ENCODE data around the gene PTCD2. TPM values are rescaled to one million over a fixed set of nuclear protein-coding genes. Genes with fewer than 3 reads are reported as not detected.
A peak's percentile ranks its signal among the peaks of the same experiment; 100 is the strongest.
"Not testable (repeated sequence)": the region's sequence is repeated elsewhere in the genome, so short reads cannot be mapped to it uniquely, and the experiment has no call there.

The PTCD2 gene
- total RNA-seq, 2 experiments from 2014 or later: 11.7 to 17.9 TPM

DNA sequence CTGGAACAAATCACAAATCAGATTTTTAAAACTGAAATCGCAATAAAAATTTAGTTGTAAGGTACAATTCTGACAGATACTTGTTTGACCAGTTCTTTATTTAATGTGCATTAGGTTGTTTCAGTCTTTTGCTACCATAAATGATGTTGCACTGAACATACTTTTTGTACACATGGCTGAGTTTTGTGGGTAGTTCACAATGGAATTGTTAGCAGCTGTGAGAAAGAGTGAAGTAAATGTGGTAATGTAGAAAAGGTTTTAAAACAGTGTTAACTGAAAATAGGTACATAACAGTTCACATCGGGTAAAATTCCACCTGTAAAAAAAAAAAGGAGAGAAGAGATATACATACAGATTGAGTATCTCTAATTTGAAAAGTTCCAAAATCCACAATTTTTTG, 25.7 kb upstream of the PTCD2 start:
- DNase-seq (ENCODE audit: low spot score): peak; percentile 43
- Histone ChIP-seq H4K20me1 (ENCODE audit: insufficient read depth, low read length) (no peaks in the 10 kb centered on the region), H3K4me2 (ENCODE audit: low read length) (peak overlapping the region; percentile 72), H3K4me3 (ENCODE audit: low read depth, low read length, poor library complexity, severe bottlenecking) (peak overlapping the region; percentile 40), H3K9me3 (ENCODE audit: low read length) (no peaks in the 10 kb centered on the region), H3K79me2 (ENCODE audit: insufficient read depth, low read depth, low read length) (peaks cover 83% of the 10 kb centered on the region), H2AFZ (ENCODE audit: low read length) (peak overlapping the region; percentile 1; the same call in 1 of the 2 replicates), H3K27ac (ENCODE audit: low read depth, low read length, poor library complexity, severe bottlenecking) (peak overlapping the region; percentile 86), H3K4me1 (ENCODE audit: insufficient read depth, low read length, poor library complexity, severe bottlenecking) (peaks cover 97% of the 10 kb centered on the region), H3K9me2 (ENCODE audit: insufficient read depth, low read length) (no peaks in the 10 kb centered on the region), H3K36me3 (ENCODE audit: insufficient read depth, low read length) (peaks cover 58% of the 10 kb centered on the region)
- CTCF ChIA-PET (ENCODE audit: unreplicated experiment): no interaction called here
- no peak for TF ChIP-seq EZH2phosphoT487 (IDR thresholded peaks at IDR 0.05; ENCODE audit: borderline replicate concordance, low read depth, low read length)
- TF ChIP-seq, protein P1, sequence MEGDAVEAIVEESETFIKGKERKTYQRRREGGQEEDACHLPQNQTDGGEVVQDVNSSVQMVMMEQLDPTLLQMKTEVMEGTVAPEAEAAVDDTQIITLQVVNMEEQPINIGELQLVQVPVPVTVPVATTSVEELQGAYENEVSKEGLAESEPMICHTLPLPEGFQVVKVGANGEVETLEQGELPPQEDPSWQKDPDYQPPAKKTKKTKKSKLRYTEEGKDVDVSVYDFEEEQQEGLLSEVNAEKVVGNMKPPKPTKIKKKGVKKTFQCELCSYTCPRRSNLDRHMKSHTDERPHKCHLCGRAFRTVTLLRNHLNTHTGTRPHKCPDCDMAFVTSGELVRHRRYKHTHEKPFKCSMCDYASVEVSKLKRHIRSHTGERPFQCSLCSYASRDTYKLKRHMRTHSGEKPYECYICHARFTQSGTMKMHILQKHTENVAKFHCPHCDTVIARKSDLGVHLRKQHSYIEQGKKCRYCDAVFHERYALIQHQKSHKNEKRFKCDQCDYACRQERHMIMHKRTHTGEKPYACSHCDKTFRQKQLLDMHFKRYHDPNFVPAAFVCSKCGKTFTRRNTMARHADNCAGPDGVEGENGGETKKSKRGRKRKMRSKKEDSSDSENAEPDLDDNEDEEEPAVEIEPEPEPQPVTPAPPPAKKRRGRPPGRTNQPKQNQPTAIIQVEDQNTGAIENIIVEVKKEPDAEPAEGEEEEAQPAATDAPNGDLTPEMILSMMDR (conservative IDR thresholded peaks at IDR 0.05; ENCODE audit: low read length): no peak
- intact Hi-C loops (cut with micrococcal nuclease; ENCODE audit: unreplicated experiment): no loop called here
- POLR2A ChIA-PET: interaction anchor here (7.5 kb wide), 1 partner anchor 11 kb away, joined by 97 read pairs; no protein-coding TSS in a partner anchor
- BruUV-seq (replicated peaks): no TSS peak

DNA sequence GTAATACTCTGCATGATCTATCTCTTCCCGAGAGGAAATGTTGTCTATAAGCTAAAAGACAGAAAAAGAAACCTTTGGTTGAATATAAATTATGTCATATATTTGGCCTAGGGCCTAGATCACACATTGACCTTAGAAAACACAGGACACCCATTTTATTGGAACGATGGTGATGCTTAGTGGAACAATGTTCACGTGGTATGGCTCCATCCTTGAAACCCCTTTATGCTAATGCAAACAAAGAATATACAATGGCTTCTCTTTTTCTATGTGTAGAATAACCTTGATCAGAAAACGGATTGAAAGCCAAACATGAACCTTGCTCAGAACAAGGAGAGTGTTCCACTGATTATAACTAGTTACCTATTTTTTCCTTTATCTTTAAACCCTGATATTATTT, 24.6 kb upstream of the PTCD2 start:
- peak overlapping the region; percentile 86 for H3K27ac ChIP-seq (ENCODE audit: low read depth, low read length, poor library complexity, severe bottlenecking)
- peaks cover 59% of the 10 kb centered on the region; the same call in 1 of the 2 replicates for H3K36me3 ChIP-seq (ENCODE audit: insufficient read depth, low read length)
- POLR2A ChIA-PET: interaction anchor here (0.6 to 7.5 kb wide), 2 partner anchors 10 to 22 kb away, joined by 3 to 97 read pairs; no protein-coding TSS in a partner anchor
- no peaks in the 10 kb centered on the region for H4K20me1 ChIP-seq (ENCODE audit: insufficient read depth, low read length)
- H3K4me2 ChIP-seq (ENCODE audit: low read length): peak overlapping the region; percentile 72
- H3K9me3 ChIP-seq (ENCODE audit: low read length): no peaks in the 10 kb centered on the region
- no peaks in the 10 kb centered on the region for H3K9me2 ChIP-seq (ENCODE audit: insufficient read depth, low read length)
- H3K4me1 ChIP-seq (ENCODE audit: insufficient read depth, low read length, poor library complexity, severe bottlenecking): peaks cover 97% of the 10 kb centered on the region
- no peak overlapping the region for H2AFZ ChIP-seq (ENCODE audit: low read length)
- no peak for DNase-seq (ENCODE audit: low spot score)
- CTCF ChIA-PET (ENCODE audit: unreplicated experiment): no interaction called here
- H3K4me3 ChIP-seq (ENCODE audit: low read depth, low read length, poor library complexity, severe bottlenecking): peak overlapping the region; percentile 40
- no peak for TF ChIP-seq EZH2phosphoT487 (IDR thresholded peaks at IDR 0.05; ENCODE audit: borderline replicate concordance, low read depth, low read length)
- TF ChIP-seq, protein P1 (conservative IDR thresholded peaks at IDR 0.05; ENCODE audit: low read length): no peak
- peaks cover 94% of the 10 kb centered on the region for H3K79me2 ChIP-seq (ENCODE audit: insufficient read depth, low read depth, low read length)
- BruUV-seq (replicated peaks): no TSS peak
- intact Hi-C loops (cut with micrococcal nuclease; ENCODE audit: unreplicated experiment): no loop called here

DNA sequence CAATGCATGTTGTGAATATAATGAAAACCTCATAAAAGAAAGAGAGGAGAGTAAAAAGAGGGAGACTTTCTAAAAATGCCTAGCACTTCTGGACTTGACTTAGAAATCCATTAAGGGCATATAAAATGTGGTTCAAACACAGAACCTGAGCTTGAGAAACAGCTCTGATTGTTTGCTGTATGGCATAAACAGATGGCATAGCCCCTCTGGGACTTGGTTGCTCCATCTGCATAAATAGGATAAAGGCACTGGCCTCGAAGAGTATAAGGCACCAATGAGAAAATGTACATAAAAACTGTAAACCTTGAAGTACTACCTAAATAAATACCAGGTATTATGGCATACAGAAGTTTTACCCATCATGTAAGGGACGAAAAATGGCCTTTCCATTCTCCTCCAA, 23.9 kb upstream of the PTCD2 start:
- peaks cover 97% of the 10 kb centered on the region for H3K79me2 ChIP-seq (ENCODE audit: insufficient read depth, low read depth, low read length)
- H3K27ac ChIP-seq (ENCODE audit: low read depth, low read length, poor library complexity, severe bottlenecking): peak overlapping the region; percentile 86
- CTCF ChIA-PET (ENCODE audit: unreplicated experiment): no interaction called here
- peaks cover 97% of the 10 kb centered on the region for H3K4me1 ChIP-seq (ENCODE audit: insufficient read depth, low read length, poor library complexity, severe bottlenecking)
- intact Hi-C loops (cut with micrococcal nuclease; ENCODE audit: unreplicated experiment): no loop called here
- H3K9me2 ChIP-seq (ENCODE audit: insufficient read depth, low read length): no peaks in the 10 kb centered on the region
- no peaks in the 10 kb centered on the region for H3K9me3 ChIP-seq (ENCODE audit: low read length)
- POLR2A ChIA-PET: interaction anchor here (0.6 to 7.5 kb wide), 2 partner anchors 9 to 23 kb away, joined by 3 to 97 read pairs; no protein-coding TSS in a partner anchor
- no TSS peak for BruUV-seq (replicated peaks)
- peak overlapping the region; percentile 40 for H3K4me3 ChIP-seq (ENCODE audit: low read depth, low read length, poor library complexity, severe bottlenecking)
- H3K36me3 ChIP-seq (ENCODE audit: insufficient read depth, low read length): peaks cover 59% of the 10 kb centered on the region; the same call in 1 of the 2 replicates
- TF ChIP-seq, protein P1 (conservative IDR thresholded peaks at IDR 0.05; ENCODE audit: low read length): no peak
- TF ChIP-seq EZH2phosphoT487 (IDR thresholded peaks at IDR 0.05; ENCODE audit: borderline replicate concordance, low read depth, low read length): no peak
- H3K4me2 ChIP-seq (ENCODE audit: low read length): peak overlapping the region; percentile 72
- DNase-seq (ENCODE audit: low spot score): peak; percentile 29
- no peaks in the 10 kb centered on the region for H4K20me1 ChIP-seq (ENCODE audit: insufficient read depth, low read length)
- H2AFZ ChIP-seq (ENCODE audit: low read length): no peak overlapping the region

DNA sequence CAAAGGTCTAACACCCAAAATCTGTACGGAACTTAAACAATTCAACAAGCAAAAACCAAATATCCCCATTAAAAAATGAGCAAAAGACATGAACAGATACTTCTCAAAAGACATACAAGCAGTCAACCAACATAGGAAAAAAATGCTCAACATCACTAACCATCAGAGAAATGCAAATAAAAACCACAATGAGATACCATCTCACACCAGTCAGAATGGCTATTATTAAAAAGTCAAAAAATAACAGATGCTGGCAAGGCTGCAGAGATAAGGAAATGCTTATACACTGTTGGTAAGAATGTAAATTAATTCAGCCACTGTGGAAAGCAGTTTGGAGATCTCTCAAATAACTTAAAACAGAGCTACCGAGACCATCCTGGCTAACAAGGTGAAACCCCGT, 22.0 kb upstream of the PTCD2 start:
- H3K9me3 ChIP-seq (ENCODE audit: low read length); H4K20me1 ChIP-seq (ENCODE audit: insufficient read depth, low read length); BruUV-seq (replicated peaks); H3K9me2 ChIP-seq (ENCODE audit: insufficient read depth, low read length); intact Hi-C loops (cut with micrococcal nuclease; ENCODE audit: unreplicated experiment): not testable (repeated sequence)
- H3K4me2 ChIP-seq (ENCODE audit: low read length): peak overlapping the region; percentile 72
- peaks cover 97% of the 10 kb centered on the region for H3K79me2 ChIP-seq (ENCODE audit: insufficient read depth, low read depth, low read length)
- peaks cover 97% of the 10 kb centered on the region for H3K4me1 ChIP-seq (ENCODE audit: insufficient read depth, low read length, poor library complexity, severe bottlenecking)
- H3K4me3 ChIP-seq (ENCODE audit: low read depth, low read length, poor library complexity, severe bottlenecking): peak overlapping the region; percentile 58
- peak overlapping the region; percentile 86 for H3K27ac ChIP-seq (ENCODE audit: low read depth, low read length, poor library complexity, severe bottlenecking)
- ChIA-PET CTCF (ENCODE audit: unreplicated experiment) (interaction anchor here (1.7 kb wide), 1 partner anchor 10 kb away, joined by 8 read pairs; no protein-coding TSS in a partner anchor), POLR2A (interaction anchor here (1.0 to 3.2 kb wide), 5 partner anchors 9 to 27 kb away, joined by 4 to 19 read pairs (median 6); partner anchors contain the start of genes MRPS27 and PTCD2)
- peak; percentile 60 for DNase-seq (ENCODE audit: low spot score)
- peak overlapping the region; percentile 19; the same call in 1 of the 2 replicates for H2AFZ ChIP-seq (ENCODE audit: low read length)
- peaks cover 58% of the 10 kb centered on the region for H3K36me3 ChIP-seq (ENCODE audit: insufficient read depth, low read length)
